Immature natural killer cell (primary cell): ENCODE measurements around the gene OTOF. TPM values are rescaled to one million over a fixed set of nuclear protein-coding genes. Genes with fewer than 3 reads are reported as not detected.

Experiments
- DNase-seq, 3 donors: peaks; one replicate each; pipeline ENCODE4 v3.0.0; 2022; ENCODE audit warnings: mixed read lengths in 1 of 3
- H3K27ac Mint-ChIP-seq, 6 donors: one replicate each; pipeline ENCODE4 v1.8.0; 2020; ENCODE audit warnings: mixed read lengths in 6 of 6, mild to moderate bottlenecking in 5 of 6, inconsistent platforms in 4 of 6, moderate library complexity in 3 of 6
- H3K27me3 Mint-ChIP-seq, 3 donors: one replicate each; pipeline ENCODE4 v1.8.0; 2020 to 2021; ENCODE audit warnings: low read depth in 3 of 3, mild to moderate bottlenecking in 3 of 3, mixed read lengths in 3 of 3, moderate library complexity in 3 of 3, inconsistent platforms in 1 of 3
- H3K36me3 Mint-ChIP-seq, 3 donors: one replicate each; pipeline ENCODE4 v1.8.0; 2020; ENCODE audit warnings: mixed read lengths in 3 of 3, inconsistent platforms in 2 of 3, mild to moderate bottlenecking in 2 of 3
- H3K4me1 Mint-ChIP-seq, 2 donors: one replicate each; pipeline ENCODE4 v1.8.0; 2020; ENCODE audit warnings: inconsistent platforms in 2 of 2, mild to moderate bottlenecking in 2 of 2, mixed read lengths in 2 of 2, moderate library complexity in 1 of 2
- H3K4me3 Mint-ChIP-seq, 5 donors: one replicate each; pipeline ENCODE4 v1.8.0; 2020; ENCODE audit warnings: mild to moderate bottlenecking in 5 of 5, mixed read lengths in 5 of 5, inconsistent platforms in 3 of 5, moderate library complexity in 3 of 5
- H3K9me3 Mint-ChIP-seq, 6 donors: one replicate each; pipeline ENCODE4 v1.8.0; 2020; ENCODE audit warnings: mild to moderate bottlenecking in 6 of 6, mixed read lengths in 6 of 6, inconsistent platforms in 4 of 6, moderate library complexity in 3 of 6
- polyA plus RNA-seq, 3 donors: library from polyadenylated mRNA; unstranded; fragments of 300-500 nt; fragmentation: Illumina TruSeq; gene quantifications; one replicate each; pipeline ENCODE4 v1.2.3, GENCODE V29; 2021

The OTOF gene
- polyA plus RNA-seq, 3 donors from 2014 or later = 0.34 to 1.3 TPM; not detected in 1

GRCh38 chr2:26463244-26464192 is 14.4 kb downstream of the OTOF start:
- Mint-ChIP-seq H3K27ac (no peak overlapping the region), H3K4me1 (no peaks in the 10 kb centered on the region), H3K4me3 (no peak overlapping the region), H3K9me3 (peaks cover 0 to 1% (median 0%) of the 10 kb centered on the region in 6 donors), H3K36me3 (no peaks in the 10 kb centered on the region), H3K27me3 (peaks cover 0 to 2% (median 0%) of the 10 kb centered on the region in 3 donors)
- no peak for DNase-seq

- DNase-seq = no peak
- Mint-ChIP-seq H3K4me1 (no peaks in the 10 kb centered on the region), H3K27me3 (peaks cover 0 to 2% (median 0%) of the 10 kb centered on the region in 3 donors), H3K36me3 (no peaks in the 10 kb centered on the region), H3K27ac (no peak overlapping the region), H3K9me3 (no peaks in the 10 kb centered on the region), H3K4me3 (no peak overlapping the region)
These were observed 15.2 kb downstream of the OTOF start for GRCh38 chr2:26462511-26463243.

- DNase-seq = no peak
- Mint-ChIP-seq H3K9me3 (no peaks in the 10 kb centered on the region), H3K36me3 (no peaks in the 10 kb centered on the region)
These were observed 15.8 kb downstream of the OTOF start for GRCh38 chr2:26462100-26462499.

GRCh38 chr2:26461601-26462023 is 16.3 kb downstream of the OTOF start:
- no peak overlapping the region for H3K4me3 Mint-ChIP-seq
- H3K9me3 Mint-ChIP-seq = no peaks in the 10 kb centered on the region
- H3K36me3 Mint-ChIP-seq = no peaks in the 10 kb centered on the region
- no peak overlapping the region for H3K27ac Mint-ChIP-seq
- H3K4me1 Mint-ChIP-seq = no peaks in the 10 kb centered on the region
- peaks cover 0 to 2% (median 0%) of the 10 kb centered on the region in 3 donors for H3K27me3 Mint-ChIP-seq
- DNase-seq = no peak

More at GRCh38 chr2:26462100-26462499, 15.8 kb downstream of the OTOF start:
- H3K27ac Mint-ChIP-seq = no peak overlapping the region
- no peak overlapping the region for H3K4me3 Mint-ChIP-seq
- H3K27me3 Mint-ChIP-seq = peaks cover 0 to 2% (median 0%) of the 10 kb centered on the region in 3 donors
- no peaks in the 10 kb centered on the region for H3K4me1 Mint-ChIP-seq

GRCh38 chr2:26460613-26461031 is 17.3 kb downstream of the OTOF start:
- no peaks in the 10 kb centered on the region for H3K36me3 Mint-ChIP-seq
- H3K4me1 Mint-ChIP-seq = no peaks in the 10 kb centered on the region
- no peak overlapping the region for H3K27ac Mint-ChIP-seq
- H3K27me3 Mint-ChIP-seq = peaks cover 0 to 2% (median 0%) of the 10 kb centered on the region in 3 donors
- H3K9me3 Mint-ChIP-seq = no peaks in the 10 kb centered on the region
- no peak overlapping the region for H3K4me3 Mint-ChIP-seq
- no peak for DNase-seq

GRCh38 chr2:26459991-26460612 is 17.8 kb downstream of the OTOF start:
- H3K9me3 Mint-ChIP-seq = no peaks in the 10 kb centered on the region
- H3K4me3 Mint-ChIP-seq = no peak overlapping the region
- peaks cover 0 to 2% (median 0%) of the 10 kb centered on the region in 3 donors for H3K27me3 Mint-ChIP-seq
- H3K4me1 Mint-ChIP-seq = no peaks in the 10 kb centered on the region
- DNase-seq = no peak
- no peaks in the 10 kb centered on the region for H3K36me3 Mint-ChIP-seq
- no peak overlapping the region for H3K27ac Mint-ChIP-seq

GRCh38 chr2:26458365-26459042 is 19.4 kb downstream of the OTOF start:
- no peak for DNase-seq
- peaks cover 0 to 4% (median 2%) of the 10 kb centered on the region in 3 donors for H3K27me3 Mint-ChIP-seq
- H3K4me3 Mint-ChIP-seq = no peak overlapping the region
- H3K9me3 Mint-ChIP-seq = no peaks in the 10 kb centered on the region
- H3K36me3 Mint-ChIP-seq = no peaks in the 10 kb centered on the region
- H3K27ac Mint-ChIP-seq = no peak overlapping the region
- H3K4me1 Mint-ChIP-seq = no peaks in the 10 kb centered on the region

- Mint-ChIP-seq H3K4me1 (no peaks in the 10 kb centered on the region), H3K36me3 (no peaks in the 10 kb centered on the region), H3K27me3 (peaks cover 0 to 4% (median 2%) of the 10 kb centered on the region in 3 donors), H3K4me3 (no peak overlapping the region), H3K27ac (no peak overlapping the region), H3K9me3 (no peaks in the 10 kb centered on the region)
- DNase-seq = no peak
These were observed 20.1 kb downstream of the OTOF start for GRCh38 chr2:26457695-26458364.

- H3K36me3 Mint-ChIP-seq = no peaks in the 10 kb centered on the region
- H3K9me3 Mint-ChIP-seq = no peaks in the 10 kb centered on the region
- no peaks in the 10 kb centered on the region for H3K4me1 Mint-ChIP-seq
- no peak for DNase-seq
- H3K27me3 Mint-ChIP-seq = peaks cover 0 to 4% (median 2%) of the 10 kb centered on the region in 3 donors
- no peak overlapping the region for H3K27ac Mint-ChIP-seq
- H3K4me3 Mint-ChIP-seq = no peak overlapping the region
These were observed 20.7 kb downstream of the OTOF start for GRCh38 chr2:26457251-26457666.

GRCh38 chr2:26456440-26457250 is 21.3 kb downstream of the OTOF start:
- no peaks in the 10 kb centered on the region for H3K9me3 Mint-ChIP-seq
- no peaks in the 10 kb centered on the region for H3K4me1 Mint-ChIP-seq
- H3K36me3 Mint-ChIP-seq = no peaks in the 10 kb centered on the region
- H3K27ac Mint-ChIP-seq = no peak overlapping the region
- no peak for DNase-seq
- H3K4me3 Mint-ChIP-seq = no peak overlapping the region
- H3K27me3 Mint-ChIP-seq = peaks cover 0 to 4% (median 2%) of the 10 kb centered on the region in 3 donors

GRCh38 chr2:26455670-26456439 is 22.1 kb downstream of the OTOF start:
- DNase-seq = no peak
- Mint-ChIP-seq H3K27me3 (peaks cover 0 to 4% (median 2%) of the 10 kb centered on the region in 3 donors), H3K9me3 (no peaks in the 10 kb centered on the region), H3K36me3 (no peaks in the 10 kb centered on the region), H3K4me1 (no peaks in the 10 kb centered on the region), H3K27ac (no peak overlapping the region), H3K4me3 (no peak overlapping the region)
